H9 (cell line): ENCODE measurements around the gene TBC1D22A. TPM values are rescaled to one million over a fixed set of nuclear protein-coding genes. Genes with fewer than 3 reads are reported as not detected.

ENCODE experiments used
- DNase-seq: peaks from one replicate; pipeline ENCODE4 v3.0.0-alpha.2; 2017
- H2AFZ ChIP-seq: one replicate; pipeline ENCODE4 v1.6.1; 2013; ENCODE audit warnings: mild to moderate bottlenecking, low read length, control low read depth, moderate library complexity
- H2AK5ac ChIP-seq: 2 replicates; pipeline ENCODE4 v1.6.1; 2013; ENCODE audit warnings: low read length, control low read depth, mixed read lengths; ENCODE audit not compliant: insufficient read length
- H2BK120ac ChIP-seq: one replicate; pipeline ENCODE4 v1.6.1; 2013; ENCODE audit warnings: low read depth, mild to moderate bottlenecking, low read length, control low read depth, inconsistent platforms; ENCODE audit not compliant: poor library complexity, severe bottlenecking
- H2BK12ac ChIP-seq: 2 replicates; pipeline ENCODE4 v1.6.1; 2013; ENCODE audit warnings: low read length, control low read depth, mixed read lengths, low read depth; ENCODE audit not compliant: insufficient read length
- H2BK15ac ChIP-seq: 2 replicates; pipeline ENCODE4 v1.6.1; 2013; ENCODE audit warnings: low read depth, low read length, control low read depth
- H2BK20ac ChIP-seq: one replicate; pipeline ENCODE4 v1.6.1; 2013; ENCODE audit warnings: low read depth, mild to moderate bottlenecking, low read length, control low read depth, inconsistent platforms; ENCODE audit not compliant: poor library complexity, severe bottlenecking
- H2BK5ac ChIP-seq: 2 replicates; pipeline ENCODE4 v1.6.1; 2013; ENCODE audit warnings: low read length, control low read depth, mixed read lengths; ENCODE audit not compliant: insufficient read length
- H3K14ac ChIP-seq: 2 replicates; pipeline ENCODE4 v1.6.1; 2013; ENCODE audit warnings: low read length, control low read depth; ENCODE audit not compliant: insufficient read depth
- H3K18ac ChIP-seq: 2 replicates; pipeline ENCODE4 v1.6.1; 2013; ENCODE audit warnings: low read depth, mild to moderate bottlenecking, mixed read lengths, low read length, control low read depth; ENCODE audit not compliant: insufficient read length
- H3K23ac ChIP-seq: 2 replicates; pipeline ENCODE4 v1.6.1; 2013; ENCODE audit warnings: low read length, control low read depth, mixed read lengths, low read depth; ENCODE audit not compliant: insufficient read length
- H3K23me2 ChIP-seq: 2 replicates; pipeline ENCODE4 v1.6.1; 2013; ENCODE audit warnings: low read depth, mild to moderate bottlenecking, mixed read lengths, low read length, control low read depth; ENCODE audit not compliant: insufficient read length, poor library complexity, severe bottlenecking
- H3K27ac ChIP-seq: 2 replicates; pipeline ENCODE4 v1.5.1; 2013; ENCODE audit warnings: low read length, control low read depth, mixed read lengths, low read depth; ENCODE audit not compliant: insufficient read length
- H3K27me3 ChIP-seq: 2 replicates; pipeline ENCODE4 v1.6.1; 2013; ENCODE audit warnings: low read length, control low read depth, inconsistent platforms; ENCODE audit not compliant: insufficient read depth
- H3K4ac ChIP-seq: 2 replicates; pipeline ENCODE4 v1.6.1; 2013; ENCODE audit warnings: low read depth, mild to moderate bottlenecking, control low read depth, inconsistent platforms, low read length, moderate library complexity
- H3K4me1 ChIP-seq: 2 replicates; pipeline ENCODE4 v1.6.1; 2013; ENCODE audit warnings: low read length, control low read depth, inconsistent platforms; ENCODE audit not compliant: insufficient read depth
- H3K4me2 ChIP-seq: 2 replicates; pipeline ENCODE4 v1.6.1; 2013; ENCODE audit warnings: low read length, control low read depth, mixed read lengths; ENCODE audit not compliant: insufficient read length, insufficient read depth
- H3K56ac ChIP-seq: 2 replicates; pipeline ENCODE4 v1.6.1; 2013; ENCODE audit warnings: low read depth, mild to moderate bottlenecking, mixed read lengths, low read length, control low read depth; ENCODE audit not compliant: insufficient read length
- H3K79me1 ChIP-seq: 2 replicates; pipeline ENCODE4 v1.6.1; 2013; ENCODE audit warnings: low read depth, mild to moderate bottlenecking, moderate library complexity, low read length, control low read depth, inconsistent platforms; ENCODE audit not compliant: insufficient read depth, poor library complexity, severe bottlenecking
- H3K79me2 ChIP-seq: 2 replicates; pipeline ENCODE4 v1.6.1; 2013; ENCODE audit warnings: low read length, control low read depth, inconsistent platforms; ENCODE audit not compliant: insufficient read depth
- H3K9ac ChIP-seq: 2 replicates; pipeline ENCODE4 v1.6.1; 2013; ENCODE audit warnings: low read length, control low read depth, mixed read lengths; ENCODE audit not compliant: insufficient read length; ENCODE audit errors: extremely low read depth
- H3K9me3 ChIP-seq: one replicate; pipeline ENCODE4 v1.6.1; 2013; ENCODE audit warnings: low read depth, low read length, inconsistent platforms; ENCODE audit not compliant: control insufficient read depth
- H3T11ph ChIP-seq: one replicate; pipeline ENCODE4 v1.6.1; 2013; ENCODE audit warnings: mild to moderate bottlenecking, low read length, control low read depth, inconsistent platforms
- H4K20me1 ChIP-seq: one replicate; pipeline ENCODE4 v1.6.1; 2013; ENCODE audit not compliant: control insufficient read depth, insufficient read length, insufficient read depth
- H4K5ac ChIP-seq: 2 replicates; pipeline ENCODE4 v1.6.1; 2013; ENCODE audit warnings: low read depth, mild to moderate bottlenecking, mixed read lengths, low read length, control low read depth; ENCODE audit not compliant: insufficient read length
- H4K8ac ChIP-seq: replicated peaks from 2 replicates; pipeline ENCODE4 v1.6.1; 2013; ENCODE audit warnings: low read length, control low read depth, mixed read lengths, low read depth; ENCODE audit not compliant: insufficient read length
- H4K91ac ChIP-seq: 2 replicates; pipeline ENCODE4 v1.6.1; 2013; ENCODE audit warnings: low read depth, mild to moderate bottlenecking, moderate library complexity, mixed read lengths, low read length, control low read depth; ENCODE audit not compliant: insufficient read length
- H3K27ac Mint-ChIP-seq, 3 experiments: 2 replicates in 2 of 3; 3 replicates in 1 of 3; pipeline ENCODE4 v1.8.0; 2020 to 2021; ENCODE audit warnings: mixed read lengths in 3 of 3, mild to moderate bottlenecking in 1 of 3, moderate library complexity in 1 of 3
- H3K27me3 Mint-ChIP-seq: 2 replicates; pipeline ENCODE4 v1.8.0; 2021; ENCODE audit warnings: low read depth, mild to moderate bottlenecking, moderate library complexity, mixed read lengths
- H3K36me3 Mint-ChIP-seq, 3 experiments: 2 replicates in 2 of 3; 3 replicates in 1 of 3; pipeline ENCODE4 v1.8.0; 2020 to 2021; ENCODE audit warnings: low read depth in 3 of 3, mixed read lengths in 3 of 3; ENCODE audit not compliant: insufficient read depth in 1 of 3
- H3K4me1 Mint-ChIP-seq, 2 experiments: 2 replicates each; pipeline ENCODE4 v1.8.0; 2020; ENCODE audit warnings: mixed read lengths in 2 of 2
- H3K4me3 Mint-ChIP-seq, 2 experiments: 2 replicates in 1 of 2; 3 replicates in 1 of 2; pipeline ENCODE4 v1.8.0; 2020 to 2021; ENCODE audit warnings: mild to moderate bottlenecking in 2 of 2, mixed read lengths in 2 of 2, moderate library complexity in 1 of 2
- H3K9me3 Mint-ChIP-seq, 2 experiments: 2 replicates in 1 of 2; 3 replicates in 1 of 2; pipeline ENCODE4 v1.8.0; 2020; ENCODE audit warnings: mild to moderate bottlenecking in 2 of 2, mixed read lengths in 2 of 2, moderate library complexity in 1 of 2
- CTCF ChIP-seq: fragments of 200-600 bp; sonication (generic); conservative IDR thresholded peaks from 3 replicates; pipeline ENCODE4 v1.8.0; 2021; ENCODE audit warnings: antibody characterized with exemption, mild to moderate bottlenecking
- WGBS: extraction: QIAGEN DNeasy Blood & Tissue Kit; methylation state at CpG from one replicate; pipeline ENCODE4 v1.1.7; 2013; ENCODE audit warnings: missing lambda C conversion rate, low lambda C conversion rate, mixed read lengths; ENCODE audit not compliant: insufficient read length; ENCODE audit errors: extremely low coverage; 5-methylcytosine and 5-hydroxymethylcytosine counted together
- total RNA-seq: library from RNA; stranded (reverse); gene quantifications from 2 replicates; pipeline ENCODE4 v1.2.1, GENCODE V29; 2021

Gene TBC1D22A
- total RNA-seq, 1 experiment from 2014 or later, result 20.8 TPM

- TF ChIP-seq CTCF, result no peak
- Histone ChIP-seq H2BK120ac (no peak overlapping the region), H2BK15ac (no peak overlapping the region), H3K79me2 (no peaks in the 10 kb centered on the region), H2AK5ac (no peak overlapping the region), H2AFZ (no peak overlapping the region), H3K56ac (no peak overlapping the region), H4K5ac (no peak overlapping the region), H3K9ac (no peak overlapping the region), H3K27me3 (no peaks in the 10 kb centered on the region), H2BK5ac (no peak overlapping the region), H3K9me3 (no peaks in the 10 kb centered on the region), H3T11ph (no peak overlapping the region), H3K4me2 (no peak overlapping the region), H2BK12ac (no peak overlapping the region), H3K23me2 (no peaks in the 10 kb centered on the region), H3K4ac (no peak overlapping the region), H3K79me1 (no peaks in the 10 kb centered on the region), H4K20me1 (no peaks in the 10 kb centered on the region), H3K23ac (no peak overlapping the region), H3K14ac (no peak overlapping the region), H3K18ac (no peak overlapping the region), H3K4me1 (peaks cover 5% of the 10 kb centered on the region), H2BK20ac (no peak overlapping the region), H4K91ac (no peak overlapping the region), H4K8ac (no peak overlapping the region), H3K27ac (no peak overlapping the region)
- no peak overlapping the region for H3K4me3 Mint-ChIP-seq
- no peaks in the 10 kb centered on the region; the same call in 1 of the 2 replicates for H3K27me3 Mint-ChIP-seq
- peaks cover 27 to 41% (median 37%) of the 10 kb centered on the region in 3 experiments for H3K36me3 Mint-ChIP-seq
- peaks cover 12 to 13% of the 10 kb centered on the region in 2 experiments for H3K9me3 Mint-ChIP-seq
- peak overlapping the region in 1 of 3 experiments; percentile 54; a peak in 2 of 7 replicates for H3K27ac Mint-ChIP-seq
- WGBS, result no CpG with 5 or more reads among the region's 8 CpGs
- peaks cover 23 to 24% of the 10 kb centered on the region in 2 experiments for H3K4me1 Mint-ChIP-seq
- no peak for DNase-seq
Measured at GRCh38 chr22:46830841-46831240, 68.4 kb downstream of the TBC1D22A start.
